GM23338 (cell line): ENCODE measurements around the gene MYLK3. TPM values are rescaled to one million over a fixed set of nuclear protein-coding genes. Genes with fewer than 3 reads are reported as not detected.

ENCODE experiments used
- ATAC-seq: fragments of 200-7000 bp; cut with Tn5 transposase; 3 replicates; pipeline ENCODE4 v1.9.1; 2020
- DNase-seq: peaks from one replicate; pipeline ENCODE4 v3.0.0-alpha.2; 2015; ENCODE audit warnings: low spot score
- H2AFZ ChIP-seq: fragments of 200-600 bp; sonication (generic); 2 replicates; pipeline ENCODE4 v1.8.0; 2016; ENCODE audit warnings: antibody characterized with exemption, mild to moderate bottlenecking, moderate library complexity
- H3F3A ChIP-seq: fragments of 200-600 bp; sonication (generic); replicated peaks from 2 replicates; pipeline ENCODE4 v1.8.0; 2017; ENCODE audit warnings: antibody characterized with exemption, mixed run types, low read depth
- H3K27ac ChIP-seq: fragments of 200-600 bp; sonication (generic); 2 replicates; pipeline ENCODE4 v1.6.1; 2016; ENCODE audit warnings: low read depth
- H3K27me3 ChIP-seq: fragments of 200-600 bp; sonication (generic); 2 replicates; pipeline ENCODE4 v1.8.0; 2016; ENCODE audit warnings: mild to moderate bottlenecking, mixed run types, moderate library complexity; ENCODE audit not compliant: insufficient read depth
- H3K36me3 ChIP-seq: fragments of 200-600 bp; sonication (generic); 2 replicates; pipeline ENCODE4 v1.8.0; 2016; ENCODE audit warnings: mild to moderate bottlenecking; ENCODE audit not compliant: insufficient read depth
- H3K4me1 ChIP-seq: fragments of 200-600 bp; sonication (generic); 2 replicates; pipeline ENCODE4 v1.8.0; 2016; ENCODE audit warnings: mild to moderate bottlenecking, moderate library complexity; ENCODE audit not compliant: insufficient read depth
- H3K4me2 ChIP-seq: fragments of 200-600 bp; sonication (generic); 2 replicates; pipeline ENCODE4 v1.7.1; 2017; ENCODE audit warnings: mixed run types
- H3K4me3 ChIP-seq: fragments of 200-600 bp; sonication (generic); 2 replicates; pipeline ENCODE4 v1.6.1; 2016; ENCODE audit warnings: mixed run types
- H3K79me2 ChIP-seq: fragments of 200-600 bp; sonication (generic); replicated peaks from 2 replicates; pipeline ENCODE4 v1.8.0; 2017; ENCODE audit warnings: mild to moderate bottlenecking; ENCODE audit not compliant: insufficient read depth
- H3K9me2 ChIP-seq: fragments of 200-600 bp; sonication (generic); 2 replicates; pipeline ENCODE4 v1.8.0; 2017; ENCODE audit not compliant: insufficient read depth
- H4K20me1 ChIP-seq: fragments of 200-600 bp; sonication (generic); replicated peaks from 2 replicates; pipeline ENCODE4 v1.8.0; 2017; ENCODE audit warnings: mild to moderate bottlenecking; ENCODE audit not compliant: insufficient read depth
- H3K27ac Mint-ChIP-seq: 2 replicates; pipeline ENCODE4 v1.8.0; 2020; ENCODE audit warnings: inconsistent platforms, mild to moderate bottlenecking, moderate library complexity, mixed read lengths
- H3K27me3 Mint-ChIP-seq: 3 replicates; pipeline ENCODE4 v1.8.0; 2022; ENCODE audit warnings: low read depth, mild to moderate bottlenecking, moderate library complexity, mixed read lengths, inconsistent platforms; ENCODE audit not compliant: insufficient read depth, poor library complexity
- H3K36me3 Mint-ChIP-seq: 3 replicates; pipeline ENCODE4 v1.8.0; 2021; ENCODE audit warnings: low read depth, mild to moderate bottlenecking, inconsistent platforms, moderate library complexity, mixed read lengths
- H3K4me1 Mint-ChIP-seq: 3 replicates; pipeline ENCODE4 v1.8.0; 2020; ENCODE audit warnings: mild to moderate bottlenecking, inconsistent platforms, mixed read lengths
- H3K4me3 Mint-ChIP-seq: 3 replicates; pipeline ENCODE4 v1.8.0; 2021; ENCODE audit warnings: moderate library complexity, mild to moderate bottlenecking, inconsistent platforms, mixed read lengths
- H3K9me3 Mint-ChIP-seq: 3 replicates; pipeline ENCODE4 v1.8.0; 2020; ENCODE audit warnings: moderate library complexity, mild to moderate bottlenecking, inconsistent platforms, mixed read lengths
- CREB1 ChIP-seq: fragments of 250-450 bp; sonication (Bioruptor Pico); IDR thresholded peaks from 2 replicates; pipeline ENCODE4 v1.5.0; 2020; ENCODE audit warnings: low read depth, mild to moderate bottlenecking, moderate library complexity
- CTCF ChIP-seq, 2 experiments: fragments of 200-600 bp in 1 of 2; sonication (generic) in 1 of 2; conservative IDR thresholded peaks; 2 replicates each; pipeline versions ENCODE4 v1.5.1 to v1.6.1; 2016 to 2017; ENCODE audit warnings: antibody characterized with exemption in 2 of 2, low read depth in 2 of 2, mild to moderate bottlenecking in 2 of 2, moderate library complexity in 1 of 2
- ETS1 ChIP-seq: IDR thresholded peaks from 2 replicates; pipeline ENCODE4 v1.6.1; 2016; ENCODE audit warnings: antibody characterized with exemption
- EZH2 ChIP-seq: fragments of 200-600 bp; sonication (generic); IDR thresholded peaks from one replicate; pipeline ENCODE4 v1.8.0; 2017; ENCODE audit warnings: antibody characterized with exemption, mild to moderate bottlenecking, low read depth; ENCODE audit not compliant: unreplicated experiment
- EZH2phosphoT487 ChIP-seq: fragments of 200-600 bp; sonication (generic); IDR thresholded peaks from one replicate; pipeline ENCODE4 v1.8.1; 2018; ENCODE audit warnings: antibody characterized with exemption; ENCODE audit not compliant: unreplicated experiment
- JUNB ChIP-seq: IDR thresholded peaks from one replicate; pipeline ENCODE4 v1.6.1; 2016; ENCODE audit warnings: antibody characterized with exemption; ENCODE audit not compliant: unreplicated experiment
- NANOG ChIP-seq: IDR thresholded peaks from 2 replicates; pipeline ENCODE4 v1.6.1; 2016; ENCODE audit warnings: antibody characterized with exemption, borderline replicate concordance
- POLR2AphosphoS5 ChIP-seq: IDR thresholded peaks from 2 replicates; pipeline ENCODE4 v1.6.1; 2016; ENCODE audit warnings: antibody characterized with exemption, low read depth
- REST ChIP-seq: IDR thresholded peaks from one replicate; pipeline ENCODE4 v1.6.1; 2018; ENCODE audit warnings: antibody characterized with exemption; ENCODE audit not compliant: unreplicated experiment
- STAT1 ChIP-seq: IDR thresholded peaks from one replicate; pipeline ENCODE4 v1.6.1; 2016; ENCODE audit warnings: antibody characterized with exemption; ENCODE audit not compliant: unreplicated experiment
- ZNF114 ChIP-seq: fragments of 250-450 bp; sonication (Bioruptor Pico); IDR thresholded peaks from 2 replicates; pipeline ENCODE4 v1.5.0; 2020; ENCODE audit warnings: mild to moderate bottlenecking, moderate library complexity
- ZNF331 ChIP-seq: fragments of 250-450 bp; sonication (Bioruptor Pico); IDR thresholded peaks from 2 replicates; pipeline ENCODE4 v1.5.0; 2020; ENCODE audit warnings: low read depth, mild to moderate bottlenecking, moderate library complexity
- ZNF462 ChIP-seq: fragments of 250-450 bp; sonication (Bioruptor Pico); IDR thresholded peaks from 2 replicates; pipeline ENCODE4 v1.5.0; 2020; ENCODE audit warnings: mild to moderate bottlenecking, moderate library complexity
- polyA plus RNA-seq: library from polyadenylated mRNA; unstranded; fragments of >200 nt; fragmentation: Nextera tagmentation; extraction: Ambion mirVana; gene quantifications from 2 replicates; pipeline ENCODE4 v1.2.1, GENCODE V29; 2016
- total RNA-seq: library from RNA; depleted of rRNA; stranded (reverse); fragments of >200 nt; shearing (Covaris generic); gene quantifications from 2 replicates; pipeline ENCODE4 v1.2.3, GENCODE V29; 2014

Gene MYLK3
- total and polyA plus RNA-seq, 2 experiments from 2014 or later: 0.18 to 0.63 TPM

GRCh38 chr16:46765050-46765449 lies 16.9 kb upstream of the MYLK3 start:
- no peaks in the 10 kb centered on the region for H3K27me3 ChIP-seq
- no peaks in the 10 kb centered on the region for H4K20me1 ChIP-seq
- ATAC-seq (no peak), DNase-seq (no peak)
- H3K9me3 Mint-ChIP-seq: no peaks in the 10 kb centered on the region; the same call in 2 of the 3 replicates
- no peaks in the 10 kb centered on the region for H3K79me2 ChIP-seq
- H3K27me3 Mint-ChIP-seq: peaks cover 1% of the 10 kb centered on the region
- H3K4me1 ChIP-seq: no peaks in the 10 kb centered on the region
- no peak overlapping the region for H3K4me2 ChIP-seq
- H3K27ac ChIP-seq: no peak overlapping the region
- TF ChIP-seq POLR2AphosphoS5 (no peak), ETS1 (no peak), STAT1 (no peak), EZH2 (no peak), CTCF (conservative IDR thresholded peaks at IDR 0.05; ENCODE audit: low read depth in 2 of 2) (no peak), ZNF331 (CRISPR knock-in tag) (no peak), EZH2phosphoT487 (no peak), NANOG (no peak), JUNB (no peak), ZNF114 (no peak), ZNF462 (CRISPR knock-in tag) (no peak), REST (no peak), CREB1 (no peak)
- H3F3A ChIP-seq: no peaks in the 10 kb centered on the region
- no peak overlapping the region for H3K4me3 Mint-ChIP-seq
- no peak overlapping the region for H2AFZ ChIP-seq
- H3K4me1 Mint-ChIP-seq: no peaks in the 10 kb centered on the region
- H3K36me3 ChIP-seq: no peaks in the 10 kb centered on the region
- no peak overlapping the region for H3K4me3 ChIP-seq
- H3K27ac Mint-ChIP-seq: no peak overlapping the region
- H3K9me2 ChIP-seq: no peaks in the 10 kb centered on the region
- no peaks in the 10 kb centered on the region for H3K36me3 Mint-ChIP-seq
